DND-41 (cell line): Measurements from ENCODE around the gene ABCC4.

Experiments used
- ATAC-seq: fragments of 200-7000 bp; cut with Tn5 transposase; 3 replicates; pipeline ENCODE4 v1.9.1; 2021; ENCODE audit warnings: low read depth; ENCODE audit not compliant: insufficient read depth
- DNase-seq: peaks from one replicate; pipeline ENCODE4 v3.0.0-alpha.2; 2020
- H2AFZ ChIP-seq: 2 replicates; pipeline ENCODE4 v1.6.0; 2012; ENCODE audit warnings: low read depth, low read length
- H3K27ac ChIP-seq: 2 replicates; pipeline ENCODE4 v1.5.1; 2012; ENCODE audit warnings: low read length, inconsistent platforms
- H3K27me3 ChIP-seq: fragments of 200-600 bp; sonication (generic); 2 replicates; pipeline ENCODE4 v1.6.0; 2012; ENCODE audit warnings: low read length, mild to moderate bottlenecking, inconsistent platforms; ENCODE audit not compliant: insufficient read depth, poor library complexity
- H3K36me3 ChIP-seq: 2 replicates; pipeline ENCODE4 v1.5.1; 2012; ENCODE audit warnings: low read length, inconsistent platforms; ENCODE audit not compliant: insufficient read depth
- H3K4me1 ChIP-seq: 2 replicates; pipeline ENCODE4 v1.5.1; 2012; ENCODE audit warnings: mild to moderate bottlenecking, low read length; ENCODE audit not compliant: insufficient read depth
- H3K4me2 ChIP-seq: 2 replicates; pipeline ENCODE4 v1.6.0; 2012; ENCODE audit warnings: mild to moderate bottlenecking, moderate library complexity, low read length, inconsistent platforms; ENCODE audit not compliant: insufficient read depth
- H3K4me3 ChIP-seq, 2 experiments: fragments of 200-600 bp in 1 of 2; shearing (Covaris generic) in 1 of 2; 2 replicates each; pipeline ENCODE4 v1.5.1; 2012 to 2016; ENCODE audit warnings: inconsistent platforms in 2 of 2, low read length in 2 of 2, mild to moderate bottlenecking in 2 of 2, low read depth in 1 of 2, moderate library complexity in 1 of 2
- H3K79me2 ChIP-seq: 2 replicates; pipeline ENCODE4 v1.6.0; 2012; ENCODE audit warnings: low read length, inconsistent platforms; ENCODE audit not compliant: insufficient read depth
- H3K9ac ChIP-seq: 2 replicates; pipeline ENCODE4 v1.6.0; 2012; ENCODE audit warnings: low read depth, mild to moderate bottlenecking, inconsistent platforms, low read length, moderate library complexity
- H3K9me3 ChIP-seq: 2 replicates; pipeline ENCODE4 v1.5.1; 2012; ENCODE audit warnings: low read length, moderate library complexity, mild to moderate bottlenecking, inconsistent platforms; ENCODE audit not compliant: insufficient read depth, severe bottlenecking
- H4K20me1 ChIP-seq: 2 replicates; pipeline ENCODE4 v1.6.0; 2012; ENCODE audit warnings: low read length; ENCODE audit not compliant: insufficient read depth
- CTCF ChIP-seq: IDR thresholded peaks from 2 replicates; pipeline ENCODE4 v1.5.1; 2012; ENCODE audit warnings: borderline replicate concordance, low read length, moderate library complexity, mild to moderate bottlenecking; ENCODE audit not compliant: poor library complexity, severe bottlenecking; ENCODE audit errors: extremely low read depth
- EZH2 ChIP-seq: IDR thresholded peaks from 3 replicates; pipeline ENCODE4 v1.6.1; 2012; ENCODE audit warnings: borderline replicate concordance, low read depth, mild to moderate bottlenecking, moderate library complexity, low read length, inconsistent platforms; ENCODE audit not compliant: severe bottlenecking

The ABCC4 gene

GRCh38 chr13:95133498-95133897 is 167.8 kb downstream of the ABCC4 start:
- no peak overlapping the region for H3K4me3 ChIP-seq
- no peaks in the 10 kb centered on the region for H3K79me2 ChIP-seq
- H3K27ac ChIP-seq = no peak overlapping the region
- H3K27me3 ChIP-seq = no peaks in the 10 kb centered on the region
- H3K9ac ChIP-seq = no peak overlapping the region
- H2AFZ ChIP-seq = no peak overlapping the region
- no peaks in the 10 kb centered on the region for H3K36me3 ChIP-seq
- no peak for ATAC-seq
- no peaks in the 10 kb centered on the region for H3K4me1 ChIP-seq
- no peak for TF ChIP-seq EZH2
- no peak for TF ChIP-seq CTCF
- no peaks in the 10 kb centered on the region for H3K9me3 ChIP-seq
- H4K20me1 ChIP-seq = no peaks in the 10 kb centered on the region
- no peak for DNase-seq
- no peak overlapping the region for H3K4me2 ChIP-seq

GRCh38 chr13:95129004-95129403 is 172.2 kb downstream of the ABCC4 start:
- no peak for DNase-seq

GRCh38 chr13:95128045-95128643 is 173.1 kb downstream of the ABCC4 start:
- Histone ChIP-seq H3K9me3 (no peaks in the 10 kb centered on the region), H3K79me2 (no peaks in the 10 kb centered on the region), H3K27me3 (no peaks in the 10 kb centered on the region), H3K27ac (no peak overlapping the region), H3K4me1 (no peaks in the 10 kb centered on the region), H3K36me3 (no peaks in the 10 kb centered on the region), H3K9ac (no peak overlapping the region), H3K4me2 (no peak overlapping the region), H2AFZ (no peak overlapping the region), H4K20me1 (no peaks in the 10 kb centered on the region), H3K4me3 (no peak overlapping the region)
- DNase-seq = no peak
- ATAC-seq = no peak
- TF ChIP-seq EZH2 = no peak
- no peak for TF ChIP-seq CTCF

More at GRCh38 chr13:95129004-95129403, 172.2 kb downstream of the ABCC4 start:
- no peaks in the 10 kb centered on the region for H3K4me1 ChIP-seq
- no peak for ATAC-seq
- no peaks in the 10 kb centered on the region for H3K36me3 ChIP-seq
- H3K79me2 ChIP-seq = no peaks in the 10 kb centered on the region
- H3K9me3 ChIP-seq = no peaks in the 10 kb centered on the region
- no peak overlapping the region for H3K27ac ChIP-seq
- H3K4me2 ChIP-seq = no peak overlapping the region
- no peaks in the 10 kb centered on the region for H4K20me1 ChIP-seq
- no peak overlapping the region for H2AFZ ChIP-seq
- H3K9ac ChIP-seq = no peak overlapping the region
- no peak for TF ChIP-seq EZH2
- TF ChIP-seq CTCF = no peak
- H3K4me3 ChIP-seq = no peak overlapping the region
- no peaks in the 10 kb centered on the region for H3K27me3 ChIP-seq

GRCh38 chr13:95124959-95125358 is 176.3 kb downstream of the ABCC4 start:
- H4K20me1 ChIP-seq = no peaks in the 10 kb centered on the region
- no peak overlapping the region for H3K4me3 ChIP-seq
- no peak for TF ChIP-seq EZH2
- no peak for TF ChIP-seq CTCF
- H3K9me3 ChIP-seq = no peaks in the 10 kb centered on the region
- H3K27me3 ChIP-seq = no peaks in the 10 kb centered on the region
- no peaks in the 10 kb centered on the region for H3K79me2 ChIP-seq
- no peak overlapping the region for H3K9ac ChIP-seq
- DNase-seq (no peak), ATAC-seq (no peak)
- no peak overlapping the region for H2AFZ ChIP-seq
- no peaks in the 10 kb centered on the region for H3K4me1 ChIP-seq
- no peak overlapping the region for H3K27ac ChIP-seq
- H3K36me3 ChIP-seq = no peaks in the 10 kb centered on the region
- no peak overlapping the region for H3K4me2 ChIP-seq
